Colon (tissue), 2 donors: ENCODE data around the gene ELAPOR1.

ENCODE experiments used
- FAIRE-seq: peaks from 2 replicates; lab custom pipeline; 2012; peaks lifted over from hg19 to GRCh38; lab: Jason Lieb, UNC
- donor health status: control.
- donor health status: control.

The ELAPOR1 gene

DNA sequence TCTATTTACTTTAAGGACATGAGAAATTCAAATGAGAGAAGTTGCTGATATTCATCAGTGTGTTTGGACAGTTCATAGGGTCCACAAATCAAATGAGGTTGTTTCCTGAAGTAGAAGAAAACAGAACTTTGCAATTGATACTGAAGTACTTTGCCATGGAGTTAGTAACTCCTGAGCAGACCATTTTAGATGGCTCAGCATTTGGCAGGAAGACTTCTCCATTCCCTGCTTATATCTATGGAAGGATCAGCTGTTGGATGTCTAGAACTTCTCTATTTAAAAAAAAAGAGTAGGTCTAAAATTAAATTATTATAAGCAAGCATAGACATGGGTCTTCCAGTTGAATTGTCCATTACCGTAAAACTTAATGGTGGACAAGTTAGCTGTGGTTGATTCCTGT is 18.3 kb upstream of the ELAPOR1 start:
- no peak for FAIRE-seq

DNA sequence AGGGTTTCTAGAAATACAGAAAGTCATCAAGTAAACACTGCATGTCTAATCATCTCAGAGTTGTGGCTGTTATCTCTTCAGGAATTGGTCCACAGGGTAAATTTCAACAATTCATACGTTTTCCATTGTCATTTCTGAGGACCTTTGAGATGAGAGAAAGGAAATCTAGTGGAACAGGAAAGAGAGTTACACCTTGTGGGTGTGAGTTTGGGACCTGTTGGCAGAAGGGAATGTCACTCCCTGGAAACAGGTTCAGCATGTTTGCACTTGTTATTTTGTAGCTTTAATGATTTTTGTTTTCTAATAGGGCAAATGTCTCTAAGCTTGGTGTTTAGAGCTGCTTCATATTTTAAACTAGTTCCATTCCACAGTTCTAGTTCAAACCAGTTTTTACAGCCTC is 17.8 kb upstream of the ELAPOR1 start:
- FAIRE-seq, result no peak

DNA sequence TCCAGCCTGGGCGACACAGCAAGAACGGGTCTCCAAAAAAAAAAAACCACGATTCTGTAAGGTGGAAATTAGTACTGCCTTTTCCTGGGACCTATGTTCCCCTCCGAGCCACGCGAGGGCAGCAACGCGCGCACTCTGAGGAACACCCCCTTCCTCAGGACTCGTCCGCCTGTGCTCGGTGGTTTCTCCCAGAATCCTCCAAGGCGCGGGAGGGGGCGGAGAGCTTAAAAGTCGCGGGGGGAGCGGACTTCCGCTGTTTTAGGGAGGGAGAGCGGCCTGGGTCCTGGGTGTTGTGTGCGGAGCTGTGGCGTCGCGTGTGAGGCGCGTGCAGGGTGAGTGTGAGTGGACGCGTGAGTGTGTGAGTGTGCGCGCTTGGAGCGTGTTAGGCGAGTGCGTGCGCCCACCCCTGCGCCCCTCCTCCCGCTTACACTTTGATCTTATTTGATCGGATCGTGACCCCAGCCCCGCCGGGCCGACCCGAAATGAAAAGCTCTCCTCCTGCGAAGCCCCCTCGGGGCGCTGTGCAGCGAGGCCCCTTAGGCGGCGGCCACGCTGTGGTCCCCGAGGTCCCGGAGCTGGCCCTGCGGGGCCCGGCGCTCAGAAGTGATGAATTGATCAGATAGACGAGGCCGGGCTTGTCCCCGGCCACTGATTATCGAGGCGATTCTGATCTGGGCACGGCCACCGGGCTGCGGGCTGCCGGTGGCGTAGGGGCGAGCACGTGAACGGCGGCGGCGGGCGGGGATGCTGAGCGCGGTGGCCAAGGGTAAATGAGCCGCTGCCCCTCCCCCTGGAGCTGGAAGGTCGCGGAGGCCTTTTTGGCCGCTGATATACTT is 13.8 kb upstream of the ELAPOR1 start:
- FAIRE-seq, result peak; percentile 5

DNA sequence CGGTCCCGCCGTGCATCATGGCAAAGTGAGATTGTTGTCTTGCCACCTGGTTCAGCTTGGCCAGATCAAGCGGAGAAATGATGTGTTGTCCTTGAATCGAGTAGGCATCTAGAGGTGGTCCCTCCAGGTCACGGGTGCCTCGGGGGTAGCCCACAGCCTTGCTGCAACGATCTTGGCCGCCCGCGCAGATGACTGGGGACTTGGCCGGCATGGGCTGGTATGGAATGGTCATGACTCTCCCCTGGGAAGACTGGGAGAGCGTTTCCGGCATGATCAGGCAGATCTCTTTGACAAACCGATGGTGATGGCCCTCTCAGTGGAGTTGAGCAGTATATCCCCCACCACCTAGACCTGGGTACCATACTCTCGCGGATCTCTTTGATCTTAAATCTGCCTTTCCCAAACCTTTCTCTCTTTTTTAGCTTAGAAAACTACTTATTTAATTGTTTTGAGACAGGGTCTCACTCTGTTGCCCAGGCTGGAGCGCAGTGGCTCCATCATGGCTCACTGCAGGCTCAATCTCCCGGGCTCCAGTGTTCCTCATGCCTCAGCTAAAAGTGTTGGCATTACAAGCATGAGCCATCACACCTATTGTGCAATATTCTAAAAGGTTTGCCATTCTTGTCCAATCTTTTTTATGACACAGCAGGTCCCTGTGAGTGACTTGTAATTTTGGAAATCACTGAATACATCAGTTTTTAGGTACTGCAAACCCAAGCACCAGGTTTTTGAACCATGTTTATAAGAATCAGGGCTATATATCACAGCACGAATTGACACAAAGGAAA is 9.4 kb upstream of the ELAPOR1 start:
- no peak for FAIRE-seq

DNA sequence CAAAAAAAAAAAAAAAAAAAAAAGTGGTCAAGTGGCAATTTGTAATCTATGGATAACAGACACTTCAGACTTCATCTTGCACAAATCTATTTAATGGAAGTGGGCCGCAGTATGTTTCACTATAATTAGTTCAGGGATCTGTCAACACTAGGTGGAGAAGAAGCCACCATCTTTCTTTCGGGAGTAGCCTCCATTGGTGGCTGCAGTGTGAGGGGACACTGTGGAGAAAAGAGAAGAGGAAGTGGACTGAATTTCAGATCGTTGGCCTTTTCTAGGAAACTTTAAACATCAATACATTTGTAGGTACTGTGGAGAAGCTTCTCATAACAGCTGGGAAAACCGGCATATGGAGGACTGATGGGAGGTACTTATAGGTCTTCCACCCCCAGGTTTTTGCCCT is 8.0 kb upstream of the ELAPOR1 start:
- no peak for FAIRE-seq

DNA sequence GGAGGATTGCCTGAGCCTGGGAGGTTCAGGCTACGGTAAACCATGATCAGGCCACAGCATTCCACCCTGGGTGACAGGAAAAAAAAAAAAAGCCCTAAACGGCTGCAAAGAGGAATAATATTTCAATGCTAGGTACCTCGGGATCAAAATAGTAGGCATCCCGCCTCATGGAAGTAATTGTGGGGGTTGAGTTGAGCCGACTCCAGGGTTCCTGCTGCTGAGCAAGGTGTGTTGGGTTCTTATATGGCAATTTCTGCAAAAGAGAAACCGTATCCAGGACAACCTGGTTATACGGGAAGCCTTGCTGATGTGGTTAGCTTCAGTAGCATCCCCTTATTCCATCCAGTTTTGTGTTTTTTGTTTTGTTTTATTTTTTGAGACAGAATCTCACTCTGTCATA is 6.1 kb upstream of the ELAPOR1 start:
- no peak for FAIRE-seq

DNA sequence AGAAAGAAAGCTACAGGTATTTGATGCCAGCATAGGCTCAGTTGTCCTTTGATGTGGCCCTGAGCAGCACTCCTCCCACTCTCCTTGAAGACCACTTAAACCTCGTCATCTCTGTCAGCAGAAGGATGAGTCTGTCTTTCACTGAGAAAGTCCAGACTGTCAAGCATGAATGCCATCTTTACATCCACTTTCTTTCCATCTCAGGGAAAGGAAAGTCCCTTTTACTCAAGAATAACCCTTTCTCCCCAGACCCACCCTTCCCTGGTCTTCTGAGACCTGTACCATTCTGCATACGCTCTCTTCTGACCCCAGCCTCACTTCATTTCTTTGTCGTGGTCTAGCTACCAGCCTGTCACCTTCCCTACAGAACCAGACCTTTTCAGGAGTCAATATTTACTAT is 4.0 kb upstream of the ELAPOR1 start:
- FAIRE-seq, result no peak

DNA sequence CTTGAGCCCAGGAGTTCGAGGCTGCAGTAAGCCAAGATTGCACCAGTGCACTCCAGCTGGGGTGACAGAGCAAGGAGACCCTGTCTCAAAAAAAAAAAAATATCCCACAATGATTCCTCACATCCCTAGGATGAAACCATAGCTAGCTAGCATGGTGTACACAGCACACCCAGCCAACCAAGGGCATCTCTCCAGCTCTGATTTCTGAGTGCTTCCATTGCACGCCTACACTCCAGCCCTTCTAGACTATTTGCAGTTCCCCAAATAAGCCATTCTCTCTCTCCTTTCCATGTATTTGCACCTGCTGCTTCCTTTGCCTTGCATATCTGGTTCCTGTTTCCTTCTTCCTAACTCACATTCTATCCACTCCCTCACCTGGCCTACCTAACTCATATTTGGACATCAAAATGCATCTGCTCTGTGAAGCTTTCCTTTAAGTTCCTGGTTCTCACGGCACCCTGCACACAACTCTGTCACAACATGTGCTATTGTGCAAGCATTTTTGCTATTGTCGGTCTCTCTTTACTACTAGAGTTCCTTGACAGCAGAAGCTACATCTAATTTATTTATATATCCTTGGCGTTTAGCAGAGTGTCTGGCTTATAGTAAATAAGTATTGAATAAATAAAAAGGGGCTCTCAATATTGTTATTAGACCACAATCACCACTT is 2.4 kb upstream of the ELAPOR1 start:
- no peak for FAIRE-seq

DNA sequence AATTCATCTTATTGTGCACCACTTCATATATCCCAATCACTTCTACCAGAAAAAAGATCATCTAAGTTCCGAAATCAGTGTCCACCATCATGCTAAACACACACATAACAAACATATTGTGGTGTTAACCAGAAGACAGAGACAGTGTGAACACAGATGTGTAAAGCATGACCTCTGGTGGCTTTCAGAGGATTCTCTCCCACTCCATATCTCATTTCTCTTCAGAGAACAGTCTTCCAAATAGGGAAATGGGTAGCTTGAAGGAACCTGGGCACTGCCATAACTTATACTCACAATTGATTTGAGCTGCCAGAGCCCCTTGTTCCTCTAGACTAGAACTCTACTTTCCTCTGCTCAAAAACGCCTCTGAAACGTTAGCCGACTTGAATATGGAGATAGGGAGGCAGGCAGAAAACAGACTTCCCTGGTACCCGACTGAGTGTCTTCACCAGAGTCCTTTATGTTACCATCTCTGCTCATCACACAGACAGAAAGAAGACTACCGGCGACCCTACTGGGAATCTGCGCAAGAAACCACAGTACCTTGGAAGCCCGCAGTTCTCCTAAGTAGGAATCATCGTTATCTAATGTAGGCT is 1.8 kb upstream of the ELAPOR1 start:
- FAIRE-seq, result no peak

DNA sequence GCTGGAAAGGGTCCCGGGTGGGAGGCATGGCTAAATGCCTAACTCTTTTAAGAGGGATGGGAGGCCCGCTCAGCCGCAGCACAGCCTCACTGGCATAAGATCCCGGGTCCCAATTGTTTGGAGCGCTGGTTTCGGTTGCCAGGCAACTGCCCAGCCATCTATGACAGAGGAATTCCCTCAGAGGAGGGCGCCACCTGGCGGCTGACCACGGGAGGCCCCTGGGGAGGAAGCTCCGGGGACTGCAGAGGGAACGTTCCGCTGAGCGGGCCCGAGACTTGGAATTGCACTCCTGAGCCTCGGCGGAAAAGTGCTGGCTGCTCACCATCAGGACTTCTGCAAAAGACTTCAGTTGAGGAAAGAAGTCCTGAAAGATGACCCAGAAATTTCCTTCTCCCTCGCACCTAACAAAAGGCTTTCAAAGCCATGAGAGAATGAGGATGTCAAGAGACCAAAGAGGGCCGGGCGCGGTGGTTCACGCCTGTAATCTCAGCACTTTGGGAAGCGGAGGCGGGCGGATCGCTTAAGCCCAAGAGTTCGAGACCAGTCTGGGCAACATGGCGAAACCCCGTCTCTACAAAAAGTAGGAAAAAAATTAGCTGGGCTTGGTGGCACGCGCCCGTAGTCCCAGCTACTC is 1.1 kb upstream of the ELAPOR1 start:
- no peak for FAIRE-seq

DNA sequence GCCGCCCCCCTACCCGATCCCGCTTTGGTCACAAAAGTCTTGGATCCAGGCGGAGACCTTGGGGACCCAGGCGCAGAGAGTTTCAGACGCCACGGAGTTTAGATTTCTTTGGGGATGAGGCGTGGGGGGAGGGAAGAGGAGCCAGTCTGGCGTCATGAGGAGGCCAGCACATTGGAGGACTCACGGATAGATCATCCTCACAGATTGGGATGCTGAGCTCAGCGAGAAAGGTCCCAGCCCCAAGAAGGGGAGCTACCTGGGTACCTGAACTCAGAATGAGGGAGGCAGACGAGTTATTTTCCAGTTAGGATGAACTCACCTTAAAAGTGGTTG is 393 bp downstream of the ELAPOR1 start:
- no peak for FAIRE-seq

DNA sequence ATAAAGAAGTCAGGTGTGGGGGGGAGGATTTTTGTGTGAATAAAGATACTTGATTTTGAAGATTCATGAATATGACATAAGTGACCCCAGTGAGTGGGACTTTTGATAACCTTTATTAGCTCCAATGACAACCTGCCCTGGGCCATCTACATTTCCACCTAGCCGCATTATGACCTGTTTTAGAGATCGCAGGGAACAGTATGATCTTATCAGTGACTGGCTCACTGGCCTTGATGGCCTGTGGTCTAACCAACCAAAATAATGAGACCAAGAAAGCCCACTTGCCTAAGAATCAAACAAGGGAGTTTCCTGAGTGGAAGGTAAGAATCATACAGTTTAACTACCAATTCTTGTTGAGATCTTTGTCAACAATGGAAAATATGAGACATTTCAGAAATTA is 1.8 kb downstream of the ELAPOR1 start:
- no peak for FAIRE-seq

DNA sequence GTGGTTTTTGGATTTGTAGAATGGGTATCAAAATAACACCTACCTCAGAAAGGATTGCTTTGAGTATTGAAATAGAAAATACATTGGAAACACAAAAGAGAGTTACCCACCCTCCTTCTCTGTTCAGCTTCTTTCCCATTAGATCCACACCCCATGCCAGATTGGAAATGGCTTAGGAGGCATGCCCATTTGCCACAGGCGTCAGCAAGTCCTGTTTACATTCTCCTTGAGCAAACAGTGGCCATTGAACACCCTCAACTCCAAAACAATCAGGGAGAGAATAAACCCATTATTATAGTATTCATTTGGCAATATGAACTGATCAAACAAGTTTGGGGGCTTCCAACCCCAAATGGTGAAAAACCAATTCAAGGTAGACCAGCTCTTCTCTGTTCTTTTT is 2.4 kb downstream of the ELAPOR1 start:
- FAIRE-seq, result no peak

DNA sequence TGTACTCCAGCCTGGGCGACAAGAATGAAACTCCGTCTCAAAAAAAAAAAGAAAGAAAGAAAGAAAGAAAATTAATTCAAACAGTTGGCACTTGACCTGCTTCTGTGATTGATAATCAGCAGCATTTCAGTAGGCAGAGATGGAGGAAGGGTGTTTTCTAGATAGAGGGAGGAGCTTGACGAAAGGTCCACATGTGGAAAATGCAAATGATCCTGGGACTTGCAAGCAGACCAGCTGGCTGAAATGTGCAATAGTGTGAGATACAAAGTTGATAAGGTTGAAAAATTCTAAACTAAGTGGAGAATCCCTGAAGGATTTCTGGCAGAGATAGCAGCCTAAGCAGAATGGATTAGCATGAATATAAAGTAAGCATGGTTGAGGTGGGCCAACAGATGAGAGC is 4.2 kb downstream of the ELAPOR1 start:
- FAIRE-seq, result no peak

DNA sequence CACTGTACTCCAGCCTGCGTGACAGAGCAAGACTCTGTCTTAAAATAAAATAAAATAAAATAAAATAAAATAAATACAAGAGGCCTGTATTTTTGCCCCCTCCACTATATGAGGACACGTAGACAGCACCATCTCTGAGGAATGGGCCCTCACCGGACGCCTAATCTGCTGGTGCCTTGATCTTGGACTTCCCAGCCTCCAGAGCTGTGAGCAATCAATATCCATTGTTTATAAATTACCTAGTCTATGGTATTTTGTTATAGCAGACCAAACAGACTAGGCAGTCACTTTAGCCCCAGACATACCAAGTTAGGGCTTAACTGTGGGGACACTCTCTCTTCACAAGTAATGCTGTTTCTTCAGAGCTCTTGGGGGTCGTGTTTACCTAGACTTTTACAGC is 6.4 kb downstream of the ELAPOR1 start:
- no peak for FAIRE-seq

DNA sequence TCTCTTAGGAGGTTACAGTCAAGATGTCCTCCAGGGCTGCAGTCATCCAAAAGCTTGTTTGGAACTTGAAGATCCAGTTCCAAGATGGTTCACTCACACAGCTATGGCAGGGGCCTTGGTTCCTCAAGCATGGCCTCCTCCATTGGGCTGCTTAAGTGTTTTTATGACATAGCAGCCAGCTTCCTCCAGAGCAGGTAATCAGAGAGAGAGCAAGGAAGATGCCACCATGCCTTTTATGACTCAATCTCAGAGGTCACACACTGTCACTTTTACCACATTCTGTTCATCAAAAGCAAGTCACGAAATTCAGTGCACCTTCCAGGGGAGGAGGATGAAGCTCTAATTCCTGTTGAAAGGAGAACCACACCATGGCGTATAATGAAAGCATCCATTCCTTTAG is 17.1 kb downstream of the ELAPOR1 start:
- FAIRE-seq, result no peak

DNA sequence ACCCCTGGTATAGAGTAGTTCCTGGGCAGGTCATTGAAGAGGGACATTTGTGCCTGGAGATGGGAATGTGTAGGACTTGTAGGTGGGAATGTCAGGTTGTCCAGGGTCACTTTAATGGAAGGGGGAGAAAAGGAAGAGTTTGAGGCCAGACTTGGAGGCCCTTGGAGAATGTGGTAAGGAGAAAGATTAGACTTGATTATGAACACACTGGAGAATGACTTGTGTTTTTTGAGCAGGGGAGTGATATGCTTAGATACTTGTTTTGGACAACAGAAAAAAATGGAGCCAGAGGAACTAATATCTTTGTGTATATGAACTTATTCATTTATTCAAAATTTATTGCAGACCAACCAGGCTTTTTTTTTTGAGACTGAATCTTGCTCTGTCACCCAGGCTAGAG is 17.9 kb downstream of the ELAPOR1 start:
- no peak for FAIRE-seq

DNA sequence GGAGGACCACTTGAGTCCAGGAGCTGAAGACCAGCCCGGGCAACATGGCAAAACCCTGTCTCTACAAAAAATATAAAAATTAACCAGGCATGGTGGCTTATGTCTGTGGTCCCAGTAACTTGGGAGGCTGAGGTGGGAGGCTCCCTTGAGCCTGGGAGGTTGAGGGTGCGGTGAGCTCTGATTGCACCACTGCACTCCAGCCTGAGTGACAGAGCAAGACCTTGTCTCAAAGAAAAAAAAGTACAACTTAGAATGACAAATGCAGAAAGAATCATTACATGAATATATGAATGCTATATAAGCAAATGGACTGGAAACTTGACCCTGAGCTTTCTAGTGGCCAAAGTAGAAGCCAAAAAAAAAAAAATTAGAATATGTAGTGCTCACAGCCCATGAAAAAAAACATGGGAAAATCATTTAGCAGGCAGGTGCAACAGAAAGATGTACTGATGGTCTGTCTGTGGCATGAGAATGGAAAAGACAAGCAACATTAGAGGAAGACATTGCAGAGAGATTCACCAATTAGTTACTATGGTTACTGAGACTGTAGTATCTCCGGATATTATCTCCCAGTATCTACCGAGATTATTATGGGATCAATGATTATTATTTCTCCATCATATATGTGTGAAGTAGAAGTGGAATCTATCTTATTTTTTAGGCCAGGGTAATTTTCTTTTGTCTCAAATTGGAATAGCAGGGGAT is 19.2 kb downstream of the ELAPOR1 start:
- FAIRE-seq, result no peak

DNA sequence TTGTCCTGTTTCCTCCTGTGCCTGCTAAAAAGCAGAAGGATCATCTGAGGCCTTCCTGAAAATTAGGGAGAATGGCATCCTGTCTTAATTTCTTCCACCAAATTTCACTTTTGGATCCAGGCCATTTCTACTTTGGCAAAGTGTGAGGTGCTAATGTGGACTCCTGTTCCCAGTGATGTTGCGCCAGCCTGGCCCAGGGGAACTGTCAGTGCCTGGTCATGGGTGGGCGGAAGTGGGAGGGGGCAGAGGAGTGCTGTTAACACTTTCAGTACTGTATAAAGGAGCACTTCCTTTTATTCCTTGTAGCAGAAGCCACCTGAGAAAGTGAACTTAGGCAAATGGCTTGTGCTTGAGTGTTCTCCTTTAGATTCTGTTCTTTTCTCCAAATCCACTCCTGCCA is 19.9 kb downstream of the ELAPOR1 start:
- no peak for FAIRE-seq

DNA sequence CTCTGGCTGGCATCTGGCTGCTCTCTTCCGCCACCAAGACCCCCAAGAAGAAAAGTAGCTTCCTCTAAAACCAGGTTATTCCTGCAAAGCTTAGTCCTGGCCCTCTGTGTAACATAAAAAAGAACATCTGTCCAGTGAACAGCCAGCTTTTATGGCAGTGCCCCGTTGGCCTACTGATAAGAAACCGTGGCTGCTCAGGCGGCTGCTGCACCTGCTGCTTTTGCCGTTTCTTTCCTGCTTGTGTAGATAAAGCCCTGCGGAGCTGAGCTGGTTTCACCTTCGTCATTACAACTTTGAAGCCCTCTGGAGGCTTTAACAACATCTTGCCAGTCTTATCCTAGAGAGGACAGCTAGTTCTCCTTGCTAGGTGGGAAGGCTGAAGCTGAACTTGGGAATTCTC is 20.5 kb downstream of the ELAPOR1 start:
- no peak for FAIRE-seq

DNA sequence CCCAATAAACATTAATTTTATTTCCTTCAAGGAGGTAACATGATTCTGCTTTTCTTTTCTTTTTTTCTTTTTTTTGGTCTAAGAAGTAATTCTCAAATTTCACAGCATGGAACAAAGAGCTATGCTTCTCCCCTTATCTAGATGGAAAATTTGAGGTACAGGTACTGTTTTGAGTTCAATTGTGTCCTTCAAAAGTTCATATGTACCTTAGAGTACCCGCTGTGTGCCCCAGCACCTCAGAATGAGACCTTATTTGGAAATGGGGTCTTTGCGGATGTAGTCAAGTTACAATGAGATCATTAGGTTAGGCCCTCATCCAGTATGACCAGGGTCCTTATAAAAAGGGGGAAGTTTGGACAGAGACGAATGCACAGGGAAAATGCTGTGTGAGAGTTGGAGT is 22.0 kb downstream of the ELAPOR1 start:
- FAIRE-seq, result no peak

DNA sequence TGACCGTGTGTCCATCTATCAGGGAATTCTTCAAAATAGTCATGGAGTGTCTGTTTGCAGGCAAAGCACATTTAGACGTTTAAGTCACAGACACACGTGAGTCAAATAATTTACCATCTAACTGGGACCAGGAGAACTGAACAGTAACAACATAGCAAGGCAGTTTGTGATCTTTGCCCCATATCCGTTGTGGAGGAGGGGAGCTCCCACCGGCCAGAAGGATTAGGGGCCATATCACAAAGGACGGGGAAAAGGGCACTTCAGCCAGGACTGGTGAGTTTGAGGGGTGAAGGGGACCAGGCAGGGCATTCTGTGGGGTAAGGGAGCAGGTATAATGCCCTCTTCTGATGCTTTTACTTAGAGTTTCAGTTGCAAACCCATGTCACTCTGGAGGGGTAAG is 22.9 kb downstream of the ELAPOR1 start:
- FAIRE-seq, result no peak
